SK-N-MC (cell line): ENCODE results near the gene NFIB.

ENCODE experiments used
- DNase-seq: peaks from one replicate; pipeline ENCODE4 v3.0.0-alpha.2; 2011; ENCODE audit warnings: low read depth, low spot score
- H3K27ac ChIP-seq: fragments of 200-600 bp; sonication (generic); 2 replicates; pipeline ENCODE4 v1.5.1; 2016; ENCODE audit warnings: mixed run types
- H3K36me3 ChIP-seq: fragments of 200-600 bp; sonication (generic); 2 replicates; pipeline ENCODE4 v1.6.1; 2017; ENCODE audit warnings: antibody characterized with exemption, low read length, mixed read lengths; ENCODE audit not compliant: insufficient read depth
- H3K4me3 ChIP-seq: fragments of 200-600 bp; sonication (generic); 2 replicates; pipeline ENCODE4 v1.5.1; 2016
- H3K9ac ChIP-seq: fragments of 200-600 bp; sonication (generic); 2 replicates; pipeline ENCODE4 v1.8.0; 2017; ENCODE audit warnings: mixed run types, mixed read lengths; ENCODE audit not compliant: insufficient read length
- H3K9me3 ChIP-seq: fragments of 200-600 bp; sonication (generic); 2 replicates; pipeline ENCODE4 v1.6.1; 2017; ENCODE audit warnings: low read depth, mild to moderate bottlenecking, antibody characterized with exemption, low read length, moderate library complexity, mixed read lengths
- EZH2 ChIP-seq: fragments of 200-600 bp; sonication (generic); IDR thresholded peaks from one replicate; pipeline ENCODE4 v1.6.1; 2017; ENCODE audit warnings: antibody characterized with exemption
- FOXP2 ChIP-seq: optimal IDR thresholded peaks from 2 replicates; pipeline ENCODE3; 2011; ENCODE audit warnings: mild to moderate bottlenecking, moderate library complexity; ENCODE audit not compliant: insufficient read depth; ENCODE audit errors: extremely low read length, control extremely low read depth
- POLR2AphosphoS5 ChIP-seq: IDR thresholded peaks from 2 replicates; pipeline ENCODE4 v1.6.1; 2012; ENCODE audit warnings: mild to moderate bottlenecking, low read depth, low read length, borderline replicate concordance

Gene NFIB

DNA sequence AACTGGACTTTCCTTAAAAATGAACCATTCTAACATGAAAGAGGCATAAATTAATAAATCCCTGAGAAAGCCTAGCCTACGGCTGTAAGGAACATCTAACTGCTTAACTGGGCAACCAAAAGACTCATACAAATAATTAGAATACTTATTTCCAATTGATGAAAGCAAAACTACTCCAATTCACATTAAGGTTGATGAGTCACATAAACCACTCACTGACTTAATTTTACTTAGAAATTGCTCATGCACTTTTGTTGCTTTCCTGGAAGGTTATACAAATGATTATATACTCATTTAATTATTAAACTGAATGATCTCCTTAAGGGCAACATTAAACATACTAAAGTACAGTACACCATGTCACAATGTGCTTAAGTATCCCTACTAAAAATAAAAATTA is 101.9 kb downstream of the NFIB start:
- no peak for TF ChIP-seq EZH2
- Histone ChIP-seq H3K9ac (no peak overlapping the region), H3K36me3 (no peaks in the 10 kb centered on the region), H3K9me3 (no peaks in the 10 kb centered on the region), H3K27ac (no peak overlapping the region), H3K4me3 (no peak overlapping the region)
- no peak for DNase-seq

- DNase-seq: no peak
- no peak overlapping the region for H3K27ac ChIP-seq
- H3K9ac ChIP-seq: no peak overlapping the region
- no peaks in the 10 kb centered on the region for H3K9me3 ChIP-seq
- no peaks in the 10 kb centered on the region for H3K36me3 ChIP-seq
- TF ChIP-seq EZH2: no peak
- TF ChIP-seq FOXP2: no peak
- no peak for TF ChIP-seq POLR2AphosphoS5
- H3K4me3 ChIP-seq: no peak overlapping the region
Measured at GRCh38 chr9:14211564-14211963, 102.4 kb downstream of the NFIB start.

GRCh38 chr9:14210428-14210827 is 103.5 kb downstream of the NFIB start:
- no peaks in the 10 kb centered on the region for H3K9me3 ChIP-seq
- H3K27ac ChIP-seq: no peak overlapping the region
- no peak overlapping the region for H3K9ac ChIP-seq
- TF ChIP-seq FOXP2 (no peak), EZH2 (no peak), POLR2AphosphoS5 (no peak)
- no peaks in the 10 kb centered on the region for H3K36me3 ChIP-seq
- DNase-seq: no peak
- H3K4me3 ChIP-seq: no peak overlapping the region

DNA sequence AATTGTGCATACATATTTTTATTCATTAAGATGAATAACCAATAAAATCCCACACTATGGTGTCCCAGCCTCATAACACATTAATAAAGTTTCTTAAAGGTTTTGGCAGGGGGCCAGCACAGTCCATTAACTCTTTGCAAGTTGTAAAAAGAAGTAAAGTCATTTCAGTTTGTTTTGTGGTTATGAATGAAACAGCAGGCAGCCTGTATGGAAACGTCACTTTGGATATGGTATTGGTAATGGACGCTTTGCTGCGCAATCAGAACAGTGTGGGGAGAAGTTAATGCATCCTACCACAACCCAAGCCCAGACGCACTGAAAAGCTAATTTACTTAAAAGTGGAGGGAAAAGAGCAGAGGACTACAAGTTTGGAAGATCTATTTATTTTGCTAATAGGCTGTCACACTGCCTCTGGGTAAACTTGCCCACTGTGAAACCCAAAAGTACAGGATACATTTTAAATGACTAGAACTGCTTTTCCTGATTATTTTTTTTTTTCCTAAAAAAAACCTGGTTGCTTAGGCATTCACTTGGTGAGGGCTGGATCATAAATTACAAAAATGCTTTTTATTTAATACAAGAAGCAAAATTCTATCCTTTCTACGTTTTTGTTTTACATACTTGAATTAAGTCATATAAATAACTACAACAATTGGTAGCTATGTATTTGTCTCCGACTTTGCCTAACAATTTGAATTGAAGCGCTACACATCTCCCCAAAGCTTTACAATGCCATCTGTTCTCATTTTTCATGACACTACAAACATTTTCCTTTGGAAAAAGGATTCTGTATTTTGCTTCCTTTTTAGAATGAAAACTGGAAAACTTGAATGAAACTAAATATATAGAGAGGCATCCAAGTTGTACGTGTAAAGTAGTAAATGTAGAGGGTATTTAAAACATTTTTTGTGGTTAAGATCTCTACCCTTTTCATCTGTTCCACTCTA is 104.3 kb downstream of the NFIB start:
- DNase-seq: peak; percentile 96
- H3K27ac ChIP-seq: peak overlapping the region; percentile 61; the same call in 1 of the 2 replicates
- TF ChIP-seq FOXP2: no peak
- no peak for TF ChIP-seq EZH2
- peak; percentile 64; the same call in 1 of the 2 replicates for TF ChIP-seq POLR2AphosphoS5

DNA sequence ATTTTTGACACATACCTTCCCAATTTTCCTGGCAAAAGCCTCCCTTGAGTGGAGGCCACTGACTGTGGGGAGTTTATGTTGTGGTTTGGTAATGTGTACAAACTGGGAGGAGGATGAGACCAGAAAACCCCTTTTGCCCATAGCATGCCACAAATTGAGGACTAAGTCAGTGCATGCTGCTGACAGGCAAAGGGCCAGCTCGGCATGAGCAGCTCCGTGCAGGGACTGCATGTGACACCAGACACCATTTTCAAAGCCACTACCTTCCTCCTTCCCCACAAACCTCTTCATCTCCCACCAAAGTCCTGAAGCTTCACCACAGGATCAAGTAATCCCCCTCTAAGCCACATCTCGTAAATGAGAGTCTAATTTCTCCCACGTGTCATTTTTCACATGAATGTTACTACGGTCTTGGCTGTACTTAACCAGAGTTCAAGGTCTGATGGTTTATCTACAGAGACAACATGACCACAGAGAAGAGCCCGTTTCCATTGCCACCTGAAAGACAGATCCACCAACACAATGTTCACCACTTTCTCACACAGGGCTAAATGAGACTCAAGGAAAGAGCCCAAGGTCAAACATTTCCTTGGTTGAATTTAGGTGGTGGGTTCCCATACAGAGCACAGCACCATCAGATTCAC is 106.5 kb downstream of the NFIB start:
- no peak for DNase-seq
- no peak overlapping the region for H3K4me3 ChIP-seq
- TF ChIP-seq FOXP2: no peak
- no peak overlapping the region for H3K9ac ChIP-seq
- no peaks in the 10 kb centered on the region for H3K9me3 ChIP-seq
- no peaks in the 10 kb centered on the region for H3K36me3 ChIP-seq
- H3K27ac ChIP-seq: no peak overlapping the region

More for the DNA sequence above, 104.3 kb downstream of the NFIB start:
- Histone ChIP-seq H3K4me3 (peak overlapping the region; percentile 61), H3K36me3 (no peaks in the 10 kb centered on the region), H3K9ac (no peak overlapping the region), H3K9me3 (no peaks in the 10 kb centered on the region)

DNA sequence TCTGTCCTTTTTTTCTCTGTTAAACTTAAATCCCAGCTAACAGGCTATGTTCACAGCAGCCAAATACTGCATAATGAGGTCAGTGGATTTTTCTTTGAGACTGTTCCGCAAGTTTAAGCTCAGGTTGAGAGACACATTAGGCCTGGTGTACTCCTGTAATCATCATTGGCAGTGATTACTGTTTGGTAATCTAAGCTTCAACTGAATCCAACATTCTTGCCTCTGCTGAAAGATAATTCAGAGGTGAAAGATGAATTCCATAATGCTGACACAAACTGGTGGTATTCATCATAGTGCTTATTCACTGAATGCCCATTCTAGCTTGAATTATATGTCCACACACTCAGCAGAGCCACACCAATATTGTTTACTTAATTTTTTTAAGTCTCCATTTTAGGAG is 108.5 kb downstream of the NFIB start:
- TF ChIP-seq POLR2AphosphoS5 (no peak), EZH2 (no peak)
- DNase-seq: no peak
- Histone ChIP-seq H3K27ac (peak overlapping the region; percentile 74), H3K4me3 (no peak overlapping the region), H3K9ac (no peak overlapping the region), H3K9me3 (no peaks in the 10 kb centered on the region), H3K36me3 (no peaks in the 10 kb centered on the region)

DNA sequence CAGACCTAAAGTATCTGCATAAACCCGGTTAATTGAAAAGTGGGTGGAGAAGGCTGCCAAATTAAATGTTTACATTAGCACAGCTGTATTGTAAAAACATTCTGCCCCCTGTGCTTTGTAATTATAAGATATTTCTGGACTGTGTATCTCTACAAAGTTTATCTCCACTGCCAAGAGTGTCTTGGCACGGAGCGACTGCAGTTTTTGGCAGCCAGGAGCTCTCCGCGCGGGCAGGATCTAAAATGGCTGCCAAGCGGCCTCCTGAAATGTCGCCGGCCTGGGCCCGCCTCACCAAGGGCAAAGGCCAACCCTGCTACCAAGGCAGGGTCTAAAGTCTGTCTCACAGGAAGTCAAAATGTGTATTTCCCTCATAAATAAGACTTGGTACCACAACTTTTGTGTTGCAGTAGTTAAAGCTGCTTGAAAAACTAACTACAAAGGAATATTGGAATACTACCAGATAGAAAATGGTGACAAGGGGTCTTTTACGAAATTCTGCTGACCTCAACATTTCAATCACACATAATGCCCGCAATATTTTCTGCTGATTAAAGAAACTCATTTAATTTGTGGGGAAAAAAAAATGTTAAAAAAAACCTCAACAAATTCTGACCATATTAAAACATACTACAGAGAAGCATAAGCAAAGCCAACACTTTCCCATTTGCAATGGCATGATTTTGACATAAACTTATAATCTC is 110.4 kb downstream of the NFIB start:
- TF ChIP-seq FOXP2: no peak
- H3K27ac ChIP-seq: no peak overlapping the region
- H3K4me3 ChIP-seq: no peak overlapping the region
- no peak overlapping the region for H3K9ac ChIP-seq
- no peak for DNase-seq
- no peaks in the 10 kb centered on the region for H3K9me3 ChIP-seq
- no peaks in the 10 kb centered on the region for H3K36me3 ChIP-seq

- no peak overlapping the region for H3K4me3 ChIP-seq
- no peak overlapping the region for H3K27ac ChIP-seq
- no peak overlapping the region for H3K9ac ChIP-seq
- no peak for DNase-seq
- no peaks in the 10 kb centered on the region for H3K36me3 ChIP-seq
- no peaks in the 10 kb centered on the region for H3K9me3 ChIP-seq
- no peak for TF ChIP-seq POLR2AphosphoS5
- no peak for TF ChIP-seq FOXP2
- no peak for TF ChIP-seq EZH2
Measured at GRCh38 chr9:14198841-14199455, 115.0 kb downstream of the NFIB start.
